ENCODE data around the gene CCDC106. TPM values are rescaled to one million over a fixed set of nuclear protein-coding genes. Genes with fewer than 3 reads are reported as not detected.

CCDC106 gene
- total RNA-seq, 2 experiments from 2014 or later: 1.7 to 1.8 TPM

- Mint-ChIP-seq H3K36me3 (ENCODE audit: low read depth) (peaks cover 58% of the 10 kb centered on the region), H3K9me3 (no peaks in the 10 kb centered on the region), H3K4me3 (no peak overlapping the region), H3K4me1 (ENCODE audit: low read depth) (peaks cover 1% of the 10 kb centered on the region), H3K27me3 (no peaks in the 10 kb centered on the region), H3K27ac (no peak overlapping the region)
- POLR2A ChIA-PET: no interaction called here
- Histone ChIP-seq H3K4me3 (ENCODE audit: low read length) (no peak overlapping the region), H3K27me3 (ENCODE audit: control insufficient read depth in 1 of 2, insufficient read depth in 2 of 2, low read length in 2 of 2) (no peaks in the 10 kb centered on the region), H3K9me3 (ENCODE audit: control insufficient read depth in 1 of 2, insufficient read depth in 1 of 2, low read length in 2 of 2) (no peaks in the 10 kb centered on the region), H3K4me1 (ENCODE audit: insufficient read depth, low read length) (no peaks in the 10 kb centered on the region), H3K27ac (ENCODE audit: low read depth in 1 of 2, low read length in 2 of 2) (no peak overlapping the region), H3K36me3 (ENCODE audit: insufficient read depth, low read length) (peaks cover 39% of the 10 kb centered on the region)
- ATAC-seq (ENCODE audit: poor library complexity): no peak
- CTCF ChIA-PET: no interaction called here
- TF ChIP-seq CTCF (IDR thresholded peaks at IDR 0.05): no peak
- DNase-seq: no peak
- intact Hi-C loops (cut with DNase I, micrococcal nuclease): no loop called here
Measured at GRCh38 chr19:55696301-55697068, 48.5 kb downstream of the CCDC106 start.

GRCh38 chr19:55697069-55697440, 49.0 kb downstream of the CCDC106 start:
- ATAC-seq (ENCODE audit: poor library complexity) (no peak), DNase-seq (no peak)
- Histone ChIP-seq H3K4me3 (ENCODE audit: low read length) (no peak overlapping the region), H3K4me1 (ENCODE audit: insufficient read depth, low read length) (no peaks in the 10 kb centered on the region), H3K36me3 (ENCODE audit: insufficient read depth, low read length) (peaks cover 34% of the 10 kb centered on the region), H3K27ac (ENCODE audit: low read depth in 1 of 2, low read length in 2 of 2) (no peak overlapping the region), H3K27me3 (ENCODE audit: control insufficient read depth in 1 of 2, insufficient read depth in 2 of 2, low read length in 2 of 2) (no peaks in the 10 kb centered on the region), H3K9me3 (ENCODE audit: control insufficient read depth in 1 of 2, insufficient read depth in 1 of 2, low read length in 2 of 2) (no peaks in the 10 kb centered on the region)
- TF ChIP-seq CTCF (IDR thresholded peaks at IDR 0.05): no peak
- no peak overlapping the region for H3K4me3 Mint-ChIP-seq
- no peaks in the 10 kb centered on the region for H3K27me3 Mint-ChIP-seq
- intact Hi-C loops (cut with DNase I, micrococcal nuclease): no loop called here
- peaks cover 4% of the 10 kb centered on the region for H3K4me1 Mint-ChIP-seq (ENCODE audit: low read depth)
- POLR2A ChIA-PET: no interaction called here
- H3K27ac Mint-ChIP-seq: no peak overlapping the region
- CTCF ChIA-PET: no interaction called here
- H3K9me3 Mint-ChIP-seq: no peaks in the 10 kb centered on the region
- peaks cover 58% of the 10 kb centered on the region for H3K36me3 Mint-ChIP-seq (ENCODE audit: low read depth)

DNA sequence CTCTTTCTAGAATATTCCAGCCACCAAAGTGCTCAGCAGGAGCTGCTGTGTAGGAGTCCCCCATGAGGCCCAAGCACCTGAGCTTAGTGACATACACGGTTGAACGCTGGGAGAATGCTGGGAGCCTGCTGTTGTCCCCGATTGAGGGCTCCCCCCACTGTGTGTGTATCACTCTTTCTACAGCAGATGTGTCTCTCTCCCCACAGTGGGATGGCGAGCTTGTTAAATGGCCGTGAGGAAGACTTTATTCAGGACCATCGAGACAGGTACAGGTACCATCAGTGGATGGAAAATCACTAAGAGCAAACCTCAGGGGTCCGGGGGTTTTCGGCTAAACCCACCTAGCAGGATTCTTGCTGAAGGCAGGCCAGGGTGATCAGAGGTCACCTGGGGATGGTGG, 49.7 kb downstream of the CCDC106 start:
- POLR2A ChIA-PET: no interaction called here

More for the DNA sequence above, 49.7 kb downstream of the CCDC106 start:
- Mint-ChIP-seq H3K9me3 (no peaks in the 10 kb centered on the region), H3K4me3 (no peak overlapping the region), H3K27me3 (no peaks in the 10 kb centered on the region), H3K36me3 (ENCODE audit: low read depth) (peaks cover 58% of the 10 kb centered on the region), H3K27ac (no peak overlapping the region), H3K4me1 (ENCODE audit: low read depth) (peaks cover 10% of the 10 kb centered on the region)
- no peak for DNase-seq
- H3K4me3 ChIP-seq (ENCODE audit: low read length): no peak overlapping the region
- H3K27ac ChIP-seq (ENCODE audit: low read depth in 1 of 2, low read length in 2 of 2): no peak overlapping the region
- ATAC-seq (ENCODE audit: poor library complexity): no peak
- CTCF ChIA-PET: no interaction called here
- H3K27me3 ChIP-seq (ENCODE audit: control insufficient read depth in 1 of 2, insufficient read depth in 2 of 2, low read length in 2 of 2): no peaks in the 10 kb centered on the region
- H3K4me1 ChIP-seq (ENCODE audit: insufficient read depth, low read length): no peaks in the 10 kb centered on the region
- H3K9me3 ChIP-seq (ENCODE audit: control insufficient read depth in 1 of 2, insufficient read depth in 1 of 2, low read length in 2 of 2): no peaks in the 10 kb centered on the region
- no peak for TF ChIP-seq CTCF (IDR thresholded peaks at IDR 0.05)
- H3K36me3 ChIP-seq (ENCODE audit: insufficient read depth, low read length): peaks cover 32% of the 10 kb centered on the region
- intact Hi-C loops (cut with DNase I, micrococcal nuclease): no loop called here
